Gastroesophageal sphincter (tissue), 3 donors: ENCODE results near the gene RBM15B.

ENCODE experiments used
- POLR2AphosphoS5 ChIP-seq: sonication (generic); formaldehyde crosslinking; IDR thresholded peaks from one replicate; pipeline ENCODE4 v1.6.1; 2017; ENCODE audit warnings: antibody characterized with exemption
- TF ChIP-seq, protein P1 (sequence below), 4 experiments: fragments of 200-600 bp in 2 of 4; fragments of 450-650 bp in 2 of 4; sonication (generic) in 1 of 4; IDR thresholded peaks; one replicate each; pipeline ENCODE4 v1.5.1; 2017 to 2019; ENCODE audit warnings: antibody characterized with exemption in 4 of 4, mild to moderate bottlenecking in 2 of 4, moderate library complexity in 2 of 4

DNA sequence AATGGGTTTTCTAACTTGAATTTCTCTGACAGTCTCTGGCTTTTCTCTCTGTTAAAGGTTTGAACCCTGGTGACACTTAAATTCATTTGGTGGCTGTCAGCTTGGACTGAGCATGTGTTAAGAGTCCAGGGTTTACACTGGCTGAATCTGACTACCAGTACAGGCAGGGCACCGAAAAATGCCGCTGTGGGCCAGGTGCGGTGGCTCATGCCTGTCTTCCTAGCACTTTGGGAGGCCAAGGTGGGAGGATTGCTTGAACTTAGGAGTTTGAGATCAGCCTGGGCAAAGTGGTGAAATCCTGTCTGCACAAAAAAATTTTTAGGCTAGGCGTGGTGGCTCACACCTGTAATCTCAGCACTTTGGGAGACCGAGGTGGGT is 4.2 kb upstream of the RBM15B start:
- TF ChIP-seq POLR2AphosphoS5, result no peak
- TF ChIP-seq, protein P1, sequence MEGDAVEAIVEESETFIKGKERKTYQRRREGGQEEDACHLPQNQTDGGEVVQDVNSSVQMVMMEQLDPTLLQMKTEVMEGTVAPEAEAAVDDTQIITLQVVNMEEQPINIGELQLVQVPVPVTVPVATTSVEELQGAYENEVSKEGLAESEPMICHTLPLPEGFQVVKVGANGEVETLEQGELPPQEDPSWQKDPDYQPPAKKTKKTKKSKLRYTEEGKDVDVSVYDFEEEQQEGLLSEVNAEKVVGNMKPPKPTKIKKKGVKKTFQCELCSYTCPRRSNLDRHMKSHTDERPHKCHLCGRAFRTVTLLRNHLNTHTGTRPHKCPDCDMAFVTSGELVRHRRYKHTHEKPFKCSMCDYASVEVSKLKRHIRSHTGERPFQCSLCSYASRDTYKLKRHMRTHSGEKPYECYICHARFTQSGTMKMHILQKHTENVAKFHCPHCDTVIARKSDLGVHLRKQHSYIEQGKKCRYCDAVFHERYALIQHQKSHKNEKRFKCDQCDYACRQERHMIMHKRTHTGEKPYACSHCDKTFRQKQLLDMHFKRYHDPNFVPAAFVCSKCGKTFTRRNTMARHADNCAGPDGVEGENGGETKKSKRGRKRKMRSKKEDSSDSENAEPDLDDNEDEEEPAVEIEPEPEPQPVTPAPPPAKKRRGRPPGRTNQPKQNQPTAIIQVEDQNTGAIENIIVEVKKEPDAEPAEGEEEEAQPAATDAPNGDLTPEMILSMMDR (IDR thresholded peaks at IDR 0.05), result no peak
